Upper lobe of left lung (tissue), 6 donors: Measurements from ENCODE around the gene SYNPO. TPM values are rescaled to one million over a fixed set of nuclear protein-coding genes. Genes with fewer than 3 reads are reported as not detected.

Source experiments
- ATAC-seq, 2 donors: fragments of 200-7000 bp; cut with Tn5 transposase; one replicate each; pipeline ENCODE4 v1.9.1; 2022; ENCODE audit warnings: mild to moderate bottlenecking in 2 of 2, moderate library complexity in 2 of 2; ENCODE audit not compliant: low FRiP score in 2 of 2
- DNase-seq, 2 donors: peaks; one replicate each; pipeline ENCODE4 v3.0.0-alpha.2; 2019 to 2020
- H3K27ac ChIP-seq, 4 donors: fragments of 200-600 bp; sonication (generic); one replicate each; pipeline ENCODE4 v1.5.1; 2016 to 2019
- H3K27me3 ChIP-seq, 4 donors: fragments of 200-600 bp; sonication (generic); one replicate each; pipeline ENCODE4 v1.5.1; 2017 to 2019
- H3K36me3 ChIP-seq, 4 donors: fragments of 200-600 bp; sonication (generic); one replicate each; pipeline ENCODE4 v1.5.1; 2016 to 2019
- H3K4me1 ChIP-seq, 4 donors: fragments of 200-600 bp; sonication (generic); one replicate each; pipeline ENCODE4 v1.5.1; 2018 to 2019
- H3K4me3 ChIP-seq, 4 donors: fragments of 200-600 bp; sonication (generic); one replicate each; pipeline ENCODE4 v1.5.1; 2017 to 2019; ENCODE audit warnings: mild to moderate bottlenecking in 2 of 4, moderate library complexity in 1 of 4
- H3K9me3 ChIP-seq, 4 donors: fragments of 200-600 bp; sonication (generic); one replicate each; pipeline ENCODE4 v1.5.1; 2018 to 2019
- CTCF ChIP-seq, 6 experiments: fragments of 450-650 bp in 4 of 6; fragments of 200-600 bp in 2 of 6; sonication (generic) in 2 of 6; IDR thresholded peaks; one replicate each; pipeline ENCODE4 v1.5.1; 2016 to 2019; ENCODE audit warnings: antibody characterized with exemption in 6 of 6
- EP300 ChIP-seq, 4 donors: sonication (generic); formaldehyde crosslinking; IDR thresholded peaks; one replicate each; pipeline ENCODE4 v1.5.1; 2017; ENCODE audit warnings: antibody characterized with exemption in 4 of 4, control low read depth in 2 of 4
- POLR2A ChIP-seq, 4 donors: fragments of 450-650 bp; IDR thresholded peaks; one replicate each; pipeline ENCODE4 v1.5.1; 2016 to 2017; ENCODE audit warnings: antibody characterized with exemption in 4 of 4, mild to moderate bottlenecking in 2 of 4
- POLR2AphosphoS5 ChIP-seq, 2 donors: sonication (generic); formaldehyde crosslinking; IDR thresholded peaks; one replicate each; pipeline ENCODE4 v1.5.1; 2017; ENCODE audit warnings: antibody characterized with exemption in 2 of 2
- WGBS, 2 donors: methylation state at CpG; one replicate each; pipeline ENCODE4 v1.1.5; 2017 to 2018; 5-methylcytosine and 5-hydroxymethylcytosine counted together
- total RNA-seq, 6 donors: library from RNA; depleted of rRNA in 4 of 6; stranded (reverse); fragments of >200 nt in 4 of 6; gene quantifications; one replicate each; pipeline versions ENCODE4 v1.1.0 to v1.2.1, GENCODE V29; 2016 to 2021
- donor health status: DM: no; HTN: no; CAD: no; lungs with moderate emphysema.
- donor health status: DM: no; HTN: yes; CAD: no; lungs with severe emphysema.

Gene SYNPO
- 100 to 1,000 TPM in 2 of 6 donors, 10 to 100 TPM in 4; 41.9 to 150 (median 84.3) TPM for total RNA-seq

DNA sequence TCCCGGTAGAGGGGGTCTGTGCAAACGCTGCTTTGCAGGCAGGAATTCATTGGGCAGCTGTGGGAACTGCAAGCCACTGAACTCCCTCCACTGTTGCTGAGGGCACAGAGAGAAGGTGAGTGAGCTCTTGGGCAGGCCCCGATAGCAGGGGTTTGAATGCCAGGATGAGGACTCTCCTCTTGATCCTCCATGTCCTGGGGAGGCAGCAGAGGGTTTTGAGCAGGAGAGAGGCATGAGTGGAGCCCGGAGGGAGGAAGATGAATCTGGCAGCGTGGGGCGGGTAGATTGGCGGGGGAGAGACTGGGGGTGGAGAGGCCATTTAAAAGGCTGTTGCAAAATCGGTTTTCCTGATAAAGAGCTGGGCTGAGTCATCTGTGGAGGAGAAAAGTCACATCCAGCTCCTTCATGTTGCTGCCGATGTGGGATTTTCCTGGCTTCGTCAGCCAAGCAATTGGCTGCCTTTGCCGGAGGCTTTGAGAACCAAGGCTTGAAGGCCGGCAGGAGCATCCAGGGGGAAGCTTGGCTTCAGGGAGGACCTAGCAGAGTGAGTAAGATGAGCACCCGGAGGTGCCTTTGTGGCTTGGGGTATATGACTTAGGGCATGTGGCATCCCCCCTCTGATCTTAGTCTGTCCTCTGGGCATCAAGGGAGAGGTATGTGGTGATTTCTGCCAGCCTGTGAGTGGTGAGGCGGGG is at the start of gene SYNPO:
Gene SYNPO, plus strand, starts transcription at position 350 of the 695 bp plus-strand sequence. CDS start 7,616 bp downstream, outside the sequence.
- Histone ChIP-seq H3K4me3 (peak within 1 kb of the TSS in 3 of 4 donors; percentile 19 to 41 (median 32)), H3K36me3 (no peaks in the 10 kb centered on the region), H3K4me1 (peaks cover 87 to 93% (median 88%) of the 10 kb centered on the region in 4 donors), H3K9me3 (no peaks in the 10 kb centered on the region), H3K27me3 (no peaks in the 10 kb centered on the region), H3K27ac (peak within 1 kb of the TSS; percentile 82 to 91 (median 84))
- ATAC-seq = peak; percentile 58 to 86
- TF ChIP-seq EP300 (IDR thresholded peaks at IDR 0.05) = peak in 1 of 4 donors; percentile 39
- TF ChIP-seq CTCF (IDR thresholded peaks at IDR 0.05) = no peak
- no peak for TF ChIP-seq POLR2A (IDR thresholded peaks at IDR 0.05)
- TF ChIP-seq POLR2AphosphoS5 (IDR thresholded peaks at IDR 0.05) = peak; percentile 51 to 52
- 41 to 61% methylated on average over 13 to 14 of the region's 14 CpGs for WGBS, 2 donors
- peak in 1 of 2 donors; percentile 80 for DNase-seq

DNA sequence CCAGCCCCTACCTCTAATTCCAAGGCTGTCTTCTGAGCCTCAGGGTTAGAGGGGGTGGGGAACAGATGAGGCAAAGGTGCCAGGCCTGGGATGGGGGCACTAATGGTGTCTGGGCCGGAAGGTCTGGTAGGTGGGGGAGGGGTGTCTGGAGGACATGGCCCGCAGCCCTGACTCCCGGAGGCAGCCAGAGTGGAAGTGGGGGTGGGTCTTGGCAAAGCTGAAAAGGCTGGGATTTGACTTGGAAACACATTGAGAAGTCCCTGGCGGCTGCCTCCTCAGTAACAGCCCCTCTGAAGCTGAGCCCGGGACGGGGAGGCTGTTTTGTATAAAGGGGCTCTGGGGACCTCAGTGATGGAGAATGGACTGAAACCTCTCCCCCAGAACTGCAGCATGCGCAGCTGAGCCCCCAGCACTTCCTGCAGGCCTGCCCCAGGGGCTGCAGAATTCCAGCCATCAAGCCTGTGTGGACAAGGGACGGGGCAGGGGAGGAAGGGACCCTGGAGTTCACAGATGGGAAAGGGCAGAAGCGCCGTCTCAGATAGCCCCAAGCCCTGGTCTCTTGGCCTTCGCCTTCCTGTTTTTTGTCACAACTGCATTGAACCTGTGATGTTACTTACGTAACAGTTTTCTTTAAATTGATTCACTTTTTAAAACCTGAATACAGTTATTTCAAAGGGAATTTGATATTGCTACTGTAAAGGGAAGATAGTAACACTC is 49.3 kb upstream of the SYNPO start:
- Histone ChIP-seq H3K9me3 (no peaks in the 10 kb centered on the region), H3K4me3 (no peak overlapping the region), H3K36me3 (no peaks in the 10 kb centered on the region), H3K27me3 (no peaks in the 10 kb centered on the region), H3K27ac (peak overlapping the region; percentile 6 to 65 (median 40)), H3K4me1 (peaks cover 24 to 48% (median 40%) of the 10 kb centered on the region in 4 donors)
- WGBS, 2 donors = 60 to 61% methylated on average over 12 of the region's 12 CpGs
- TF ChIP-seq EP300 (IDR thresholded peaks at IDR 0.05) (no peak), POLR2A (IDR thresholded peaks at IDR 0.05) (no peak), CTCF (IDR thresholded peaks at IDR 0.05) (no peak), POLR2AphosphoS5 (IDR thresholded peaks at IDR 0.05) (no peak)
- DNase-seq (no peak), ATAC-seq (no peak)

GRCh38 chr5:150593593-150593992 is 46.9 kb upstream of the SYNPO start:
- TF ChIP-seq POLR2AphosphoS5 (IDR thresholded peaks at IDR 0.05) = no peak
- TF ChIP-seq POLR2A (IDR thresholded peaks at IDR 0.05) = no peak
- TF ChIP-seq EP300 (IDR thresholded peaks at IDR 0.05) = no peak
- TF ChIP-seq CTCF (IDR thresholded peaks at IDR 0.05) = no peak
- 51 to 77% methylated on average over 4 of the region's 4 CpGs for WGBS, 2 donors
- H3K27me3 ChIP-seq = no peaks in the 10 kb centered on the region
- DNase-seq (no peak), ATAC-seq (no peak)
- no peak overlapping the region for H3K27ac ChIP-seq
- H3K36me3 ChIP-seq = no peaks in the 10 kb centered on the region
- no peaks in the 10 kb centered on the region for H3K9me3 ChIP-seq
- H3K4me3 ChIP-seq = no peak overlapping the region
- H3K4me1 ChIP-seq = peaks cover 34 to 51% (median 40%) of the 10 kb centered on the region in 4 donors

DNA sequence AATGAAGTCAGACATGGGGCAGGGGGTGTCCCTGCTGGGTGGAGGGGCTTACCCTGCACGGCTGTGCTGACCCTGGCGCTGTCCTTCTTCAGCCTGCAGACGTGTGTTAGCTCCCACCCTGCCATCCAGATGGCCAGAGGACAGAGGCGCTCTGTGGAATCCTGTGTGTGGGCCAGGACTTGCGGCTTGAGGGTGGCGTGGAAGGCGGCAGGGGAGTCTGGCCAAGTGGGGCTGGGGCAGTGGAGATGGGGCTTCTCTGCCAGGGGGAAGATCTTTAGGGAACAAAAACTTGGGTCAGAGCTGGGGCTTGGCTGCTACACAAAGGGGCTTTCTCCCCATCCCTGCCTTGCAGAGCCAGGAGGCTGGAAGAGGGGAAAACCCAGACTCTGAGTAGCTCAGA is 46.5 kb upstream of the SYNPO start:
- ATAC-seq (no peak), DNase-seq (no peak)
- TF ChIP-seq CTCF (IDR thresholded peaks at IDR 0.05) (no peak), POLR2AphosphoS5 (IDR thresholded peaks at IDR 0.05) (no peak), EP300 (IDR thresholded peaks at IDR 0.05) (no peak), POLR2A (IDR thresholded peaks at IDR 0.05) (no peak)
- H3K4me3 ChIP-seq = no peak overlapping the region
- H3K4me1 ChIP-seq = peaks cover 34 to 51% (median 41%) of the 10 kb centered on the region in 4 donors
- no peaks in the 10 kb centered on the region for H3K27me3 ChIP-seq
- H3K9me3 ChIP-seq = no peaks in the 10 kb centered on the region
- WGBS, 2 donors = 67 to 97% methylated on average over 6 to 7 of the region's 7 CpGs
- peak overlapping the region in 1 of 4 donors; percentile 41 for H3K27ac ChIP-seq
- H3K36me3 ChIP-seq = no peaks in the 10 kb centered on the region
